HCT116 (cell line): Measurements from ENCODE around the gene ZNF618. TPM values are rescaled to one million over a fixed set of nuclear protein-coding genes. Genes with fewer than 3 reads are reported as not detected.
A peak's percentile ranks its signal among the peaks of the same experiment; 100 is the strongest.
"Not testable (repeated sequence)": the region's sequence is repeated elsewhere in the genome, so short reads cannot be mapped to it uniquely, and the experiment has no call there.

Source experiments
- ATAC-seq: fragments of 200-7000 bp; cut with Tn5 transposase; 2 replicates; pipeline ENCODE4 v1.9.1; 2020; ENCODE audit warnings: mild to moderate bottlenecking, moderate library complexity
- BruUV-seq: library from RNA; stranded (reverse); fragments of 400-500 nt; replicated peaks from 2 replicates; lab custom pipeline; 2021; lab: Mats Ljungman, UMichigan
- CTCF ChIA-PET: fragments of 300-600 bp; sonication (Branson Sonifier 250); formaldehyde crosslinking; loops from one replicate; lab custom pipeline; 2021; ENCODE audit warnings: antibody characterized with exemption; lab: Charles Lee
- POLR2A ChIA-PET: fragments of 300-600, 350-600 bp; sonication (Branson Sonifier 250); formaldehyde crosslinking; loops from one replicate; lab custom pipeline; 2021; ENCODE audit warnings: antibody characterized with exemption; lab: Charles Lee
- RAD21 ChIA-PET, 2 experiments: fragments of 300-600 bp; sonication (Branson Sonifier 250); formaldehyde crosslinking; loops; one replicate each; lab custom pipeline; 2023; ENCODE audit warnings: low total read pairs in 2 of 2; ENCODE audit not compliant: uncharacterized antibody in 2 of 2, unreplicated experiment in 2 of 2, low non-redundant PET in 1 of 2; lab: Charles Lee
- DNase-seq: peaks from one replicate; pipeline ENCODE4 v3.0.0-alpha.2; 2010; ENCODE audit warnings: low read depth, low spot score
- H2AFZ ChIP-seq: fragments of 200-600 bp; shearing (Covaris generic), sonication (generic); 2 replicates; pipeline ENCODE4 v1.6.1; 2017; ENCODE audit warnings: low read depth, mixed run types, mixed read lengths, antibody characterized with exemption, low read length; ENCODE audit not compliant: poor library complexity, severe bottlenecking
- H3K27ac ChIP-seq: 2 replicates; pipeline ENCODE4 v1.5.1; 2012; ENCODE audit warnings: low read depth, low read length
- H3K27me3 ChIP-seq: fragments of 200-600 bp; sonication (generic); 2 replicates; pipeline ENCODE4 v1.6.1; 2016; ENCODE audit warnings: mixed run types, low read length, mixed read lengths; ENCODE audit not compliant: insufficient read depth
- H3K36me3 ChIP-seq, 2 experiments: fragments of 200-500 bp in 1 of 2; fragments of 200-600 bp in 1 of 2; sonication (Bioruptor generic) in 1 of 2; sonication (generic) in 1 of 2; 2 replicates each; pipeline versions ENCODE4 v1.5.1 to v1.6.1; 2014 to 2016; ENCODE audit warnings: low read length in 2 of 2, inconsistent platforms in 1 of 2, mixed read lengths in 1 of 2, mixed run types in 1 of 2; ENCODE audit not compliant: insufficient read depth in 2 of 2, control insufficient read depth in 1 of 2
- H3K4me1 ChIP-seq, 2 experiments: fragments of 200-600 bp in 1 of 2; sonication (generic) in 1 of 2; 2 replicates each; pipeline versions ENCODE4 v1.5.1 to v1.6.1; 2012 to 2017; ENCODE audit warnings: low read length in 2 of 2, inconsistent platforms in 1 of 2, mild to moderate bottlenecking in 1 of 2, mixed read lengths in 1 of 2, mixed run types in 1 of 2, moderate library complexity in 1 of 2; ENCODE audit not compliant: insufficient read depth in 2 of 2, control insufficient read depth in 1 of 2
- H3K4me2 ChIP-seq: fragments of 200-600 bp; sonication (generic); 2 replicates; pipeline ENCODE4 v1.6.1; 2017; ENCODE audit warnings: mixed run types, low read length, mixed read lengths
- H3K4me3 ChIP-seq, 2 experiments: fragments of 200-600 bp in 1 of 2; sonication (generic) in 1 of 2; replicated peaks in 1 of 2; 2 replicates each; pipeline ENCODE4 v1.5.1; 2011 to 2016; ENCODE audit warnings: low read length in 2 of 2, control low read depth in 1 of 2, low read depth in 1 of 2, mild to moderate bottlenecking in 1 of 2, mixed read lengths in 1 of 2, mixed run types in 1 of 2
- H3K79me2 ChIP-seq: fragments of 200-600 bp; sonication (generic); 2 replicates; pipeline ENCODE4 v1.6.1; 2017; ENCODE audit warnings: mild to moderate bottlenecking, mixed run types, low read length, moderate library complexity, mixed read lengths; ENCODE audit not compliant: insufficient read depth
- H3K9ac ChIP-seq: fragments of 200-600 bp; sonication (generic); 2 replicates; pipeline ENCODE4 v1.6.1; 2016; ENCODE audit warnings: low read length, mixed read lengths
- H3K9me2 ChIP-seq: fragments of 200-600 bp; sonication (generic), shearing (Covaris generic); 2 replicates; pipeline ENCODE4 v1.6.1; 2017; ENCODE audit warnings: mixed run types, mild to moderate bottlenecking, moderate library complexity; ENCODE audit not compliant: insufficient read depth
- H3K9me3 ChIP-seq, 2 experiments: fragments of 200-500 bp in 1 of 2; fragments of 200-600 bp in 1 of 2; sonication (Bioruptor generic) in 1 of 2; sonication (generic) in 1 of 2; 2 replicates each; pipeline ENCODE4 v1.6.1; 2014 to 2017; ENCODE audit warnings: low read length in 2 of 2, mixed read lengths in 2 of 2, inconsistent platforms in 1 of 2, low read depth in 1 of 2, mild to moderate bottlenecking in 1 of 2, mixed run types in 1 of 2, moderate library complexity in 1 of 2; ENCODE audit not compliant: control insufficient read depth in 1 of 2, insufficient read depth in 1 of 2
- H4K20me1 ChIP-seq: fragments of 200-600 bp; sonication (generic), shearing (Covaris generic); 2 replicates; pipeline ENCODE4 v1.6.1; 2017; ENCODE audit warnings: mixed run types, mild to moderate bottlenecking, moderate library complexity; ENCODE audit not compliant: insufficient read depth
- ATF3 ChIP-seq: IDR thresholded peaks from 2 replicates; pipeline ENCODE4 v1.6.1; 2012
- RAD21 ChIP-seq: IDR thresholded peaks from 2 replicates; pipeline ENCODE4 v1.6.1; 2012; ENCODE audit warnings: low read depth, mild to moderate bottlenecking
- YY1 ChIP-seq: IDR thresholded peaks from 2 replicates; pipeline ENCODE4 v1.6.1; 2011; ENCODE audit warnings: low read length, low read depth, moderate library complexity, mild to moderate bottlenecking; ENCODE audit not compliant: insufficient replicate concordance; ENCODE audit errors: extremely low read depth
- intact Hi-C: fragments of 100-400 bp; cut with micrococcal nuclease; formaldehyde crosslinking; loops from 2 replicates; pipeline ENCODE4 v1.10.0; 2022
- total RNA-seq: library from RNA; stranded (reverse); gene quantifications from one replicate; pipeline ENCODE4 v1.2.1, GENCODE V29; 2021; ENCODE audit not compliant: unreplicated experiment
- TF ChIP-seq, protein P1 (sequence below): IDR thresholded peaks from 2 replicates; pipeline ENCODE4 v1.6.1; 2012
- TF ChIP-seq, protein P2 (sequence below), 3 experiments: fragments of 200-600 bp in 1 of 3; sonication (generic) in 1 of 3; IDR thresholded peaks in 2 of 3; conservative IDR thresholded peaks in 1 of 3; 2 replicates each; pipeline ENCODE4 v1.5.1; 2012 to 2017; ENCODE audit warnings: low read depth in 2 of 3, low read length in 2 of 3, antibody characterized with exemption in 1 of 3, borderline replicate concordance in 1 of 3, control low read depth in 1 of 3, mild to moderate bottlenecking in 1 of 3, mixed read lengths in 1 of 3, mixed run types in 1 of 3, moderate library complexity in 1 of 3; ENCODE audit not compliant: insufficient read depth in 1 of 3

ZNF618 gene
- total RNA-seq, 1 experiment from 2014 or later: 13.5 TPM

DNA sequence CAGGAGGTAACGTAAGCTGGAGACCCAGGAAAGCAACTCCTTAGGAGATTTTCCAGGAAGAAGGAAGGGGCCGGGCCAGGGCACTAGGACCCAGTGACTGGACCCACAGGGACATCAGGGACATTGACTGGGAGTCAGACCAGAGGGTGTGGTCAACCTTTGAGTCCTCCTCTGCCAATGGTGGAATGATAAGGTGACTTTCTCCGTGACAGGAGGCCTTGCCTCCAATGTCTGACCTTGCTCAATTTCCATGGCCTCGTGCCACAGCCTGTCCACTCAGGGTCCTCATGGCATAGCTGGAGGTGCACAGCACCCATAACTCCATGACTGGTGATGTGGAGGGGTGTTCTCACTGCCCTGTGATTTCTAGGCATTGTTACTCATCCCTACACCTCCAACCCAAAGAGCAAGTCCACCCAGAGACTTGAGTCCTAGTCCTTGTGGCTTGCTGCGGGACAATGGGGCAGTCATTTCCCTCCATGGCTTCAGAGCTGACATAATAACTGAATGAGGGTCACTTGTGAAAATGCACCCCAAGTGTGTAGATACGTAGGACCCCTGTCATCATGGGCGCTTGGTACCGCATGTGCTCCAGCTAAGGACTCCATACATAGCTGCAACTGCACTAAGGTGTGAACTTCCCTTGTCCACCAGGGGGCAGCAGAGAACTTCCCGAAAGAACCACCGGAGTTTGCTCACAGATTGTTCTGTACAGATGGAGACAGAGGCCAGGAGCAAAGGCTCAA is 206.1 kb downstream of the ZNF618 start:
- H3K4me2 ChIP-seq: no peak overlapping the region
- DNase-seq (peak; percentile 70), ATAC-seq (peak; percentile 97)
- ChIA-PET POLR2A (no interaction called here), CTCF (interaction anchor here (0.6 to 3.1 kb wide), 21 partner anchors 9 to 400 kb away, joined by 3 to 41 read pairs (median 5); no protein-coding TSS in a partner anchor), RAD21 (interaction anchor here (0.9 to 1.2 kb wide), 5 partner anchors 26 to 345 kb away, joined by 3 to 16 read pairs (median 7); no protein-coding TSS in a partner anchor)
- intact Hi-C loops: loop anchor here (1.0 kb wide), 2 partner anchors 209 to 223 kb away; no protein-coding TSS in a partner anchor
- H4K20me1 ChIP-seq: no peaks in the 10 kb centered on the region
- H3K9me2 ChIP-seq: no peaks in the 10 kb centered on the region
- no peaks in the 10 kb centered on the region for H3K27me3 ChIP-seq
- TF ChIP-seq YY1: peak; percentile 40
- no peak for TF ChIP-seq ATF3
- TF ChIP-seq RAD21: peak; percentile 91
- TF ChIP-seq, protein P1, sequence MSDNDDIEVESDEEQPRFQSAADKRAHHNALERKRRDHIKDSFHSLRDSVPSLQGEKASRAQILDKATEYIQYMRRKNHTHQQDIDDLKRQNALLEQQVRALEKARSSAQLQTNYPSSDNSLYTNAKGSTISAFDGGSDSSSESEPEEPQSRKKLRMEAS: peak; percentile 89
- TF ChIP-seq, protein P2, sequence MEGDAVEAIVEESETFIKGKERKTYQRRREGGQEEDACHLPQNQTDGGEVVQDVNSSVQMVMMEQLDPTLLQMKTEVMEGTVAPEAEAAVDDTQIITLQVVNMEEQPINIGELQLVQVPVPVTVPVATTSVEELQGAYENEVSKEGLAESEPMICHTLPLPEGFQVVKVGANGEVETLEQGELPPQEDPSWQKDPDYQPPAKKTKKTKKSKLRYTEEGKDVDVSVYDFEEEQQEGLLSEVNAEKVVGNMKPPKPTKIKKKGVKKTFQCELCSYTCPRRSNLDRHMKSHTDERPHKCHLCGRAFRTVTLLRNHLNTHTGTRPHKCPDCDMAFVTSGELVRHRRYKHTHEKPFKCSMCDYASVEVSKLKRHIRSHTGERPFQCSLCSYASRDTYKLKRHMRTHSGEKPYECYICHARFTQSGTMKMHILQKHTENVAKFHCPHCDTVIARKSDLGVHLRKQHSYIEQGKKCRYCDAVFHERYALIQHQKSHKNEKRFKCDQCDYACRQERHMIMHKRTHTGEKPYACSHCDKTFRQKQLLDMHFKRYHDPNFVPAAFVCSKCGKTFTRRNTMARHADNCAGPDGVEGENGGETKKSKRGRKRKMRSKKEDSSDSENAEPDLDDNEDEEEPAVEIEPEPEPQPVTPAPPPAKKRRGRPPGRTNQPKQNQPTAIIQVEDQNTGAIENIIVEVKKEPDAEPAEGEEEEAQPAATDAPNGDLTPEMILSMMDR (IDR thresholded peaks at IDR 0.05 in 2 of 3, conservative IDR thresholded peaks at IDR 0.05 in 1 of 3; ENCODE audit: borderline replicate concordance in 1 of 3, insufficient read depth in 1 of 3, low read depth in 2 of 3, low read length in 2 of 3): peak; percentile 86 to 91 (median 87)
- no peak overlapping the region for H3K9ac ChIP-seq
- no peaks in the 10 kb centered on the region for H3K36me3 ChIP-seq
- H3K27ac ChIP-seq: no peak overlapping the region
- H3K9me3 ChIP-seq: no peaks in the 10 kb centered on the region
- no peaks in the 10 kb centered on the region for H3K4me1 ChIP-seq
- no peak overlapping the region for H2AFZ ChIP-seq
- H3K79me2 ChIP-seq: no peaks in the 10 kb centered on the region
- BruUV-seq: no TSS peak
- no peak overlapping the region for H3K4me3 ChIP-seq

- H3K36me3 ChIP-seq, H3K79me2 ChIP-seq, H3K9ac ChIP-seq, H3K27ac ChIP-seq, H3K27me3 ChIP-seq, H3K4me3 ChIP-seq, H3K4me2 ChIP-seq, ATAC-seq, H3K9me3 ChIP-seq, H3K4me1 ChIP-seq, POLR2A ChIA-PET, H3K9me2 ChIP-seq, BruUV-seq, H4K20me1 ChIP-seq, DNase-seq, H2AFZ ChIP-seq: not testable (repeated sequence)
- CTCF ChIA-PET: interaction anchor here (0.6 to 3.1 kb wide), 21 partner anchors 8 to 401 kb away, joined by 3 to 41 read pairs (median 4); no protein-coding TSS in a partner anchor
- intact Hi-C loops: loop anchor here (1.0 kb wide), 2 partner anchors 208 to 222 kb away; no protein-coding TSS in a partner anchor
- RAD21 ChIA-PET: interaction anchor here (0.9 to 1.2 kb wide), 5 partner anchors 25 to 345 kb away, joined by 3 to 16 read pairs (median 7); no protein-coding TSS in a partner anchor
Observed at GRCh38 chr9:114082763-114083412, 206.8 kb downstream of the ZNF618 start.
